Fibroblast of the aortic adventitia (primary cell): ENCODE results near the gene NCAPG. TPM values are rescaled to one million over a fixed set of nuclear protein-coding genes. Genes with fewer than 3 reads are reported as not detected.
A peak's percentile ranks its signal among the peaks of the same experiment; 100 is the strongest.

ENCODE experiments used
- DNase-seq: peaks from one replicate; pipeline ENCODE4 v3.0.0-alpha.2; 2010; ENCODE audit warnings: low read depth
- H3K4me3 ChIP-seq: 2 replicates; pipeline ENCODE4 v1.5.1; 2011; ENCODE audit warnings: low read depth, mild to moderate bottlenecking, control low read depth, low read length, moderate library complexity
- total RNA-seq: library from RNA; depleted of rRNA; stranded (reverse); fragments of >200 nt; gene quantifications from 2 replicates; pipeline ENCODE4 v1.2.3, GENCODE V29; 2012; ENCODE audit warnings: low replicate concordance
- TF ChIP-seq, protein P1 (sequence below): IDR thresholded peaks from 2 replicates; pipeline ENCODE4 v1.5.1; 2011; ENCODE audit warnings: mild to moderate bottlenecking, low read length, control low read depth, inconsistent platforms; ENCODE audit not compliant: insufficient read depth

Gene NCAPG, protein sequence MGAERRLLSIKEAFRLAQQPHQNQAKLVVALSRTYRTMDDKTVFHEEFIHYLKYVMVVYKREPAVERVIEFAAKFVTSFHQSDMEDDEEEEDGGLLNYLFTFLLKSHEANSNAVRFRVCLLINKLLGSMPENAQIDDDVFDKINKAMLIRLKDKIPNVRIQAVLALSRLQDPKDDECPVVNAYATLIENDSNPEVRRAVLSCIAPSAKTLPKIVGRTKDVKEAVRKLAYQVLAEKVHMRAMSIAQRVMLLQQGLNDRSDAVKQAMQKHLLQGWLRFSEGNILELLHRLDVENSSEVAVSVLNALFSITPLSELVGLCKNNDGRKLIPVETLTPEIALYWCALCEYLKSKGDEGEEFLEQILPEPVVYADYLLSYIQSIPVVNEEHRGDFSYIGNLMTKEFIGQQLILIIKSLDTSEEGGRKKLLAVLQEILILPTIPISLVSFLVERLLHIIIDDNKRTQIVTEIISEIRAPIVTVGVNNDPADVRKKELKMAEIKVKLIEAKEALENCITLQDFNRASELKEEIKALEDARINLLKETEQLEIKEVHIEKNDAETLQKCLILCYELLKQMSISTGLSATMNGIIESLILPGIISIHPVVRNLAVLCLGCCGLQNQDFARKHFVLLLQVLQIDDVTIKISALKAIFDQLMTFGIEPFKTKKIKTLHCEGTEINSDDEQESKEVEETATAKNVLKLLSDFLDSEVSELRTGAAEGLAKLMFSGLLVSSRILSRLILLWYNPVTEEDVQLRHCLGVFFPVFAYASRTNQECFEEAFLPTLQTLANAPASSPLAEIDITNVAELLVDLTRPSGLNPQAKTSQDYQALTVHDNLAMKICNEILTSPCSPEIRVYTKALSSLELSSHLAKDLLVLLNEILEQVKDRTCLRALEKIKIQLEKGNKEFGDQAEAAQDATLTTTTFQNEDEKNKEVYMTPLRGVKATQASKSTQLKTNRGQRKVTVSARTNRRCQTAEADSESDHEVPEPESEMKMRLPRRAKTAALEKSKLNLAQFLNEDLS
- 2.0 and 60.1 TPM in 2 replicates for total RNA-seq

DNA sequence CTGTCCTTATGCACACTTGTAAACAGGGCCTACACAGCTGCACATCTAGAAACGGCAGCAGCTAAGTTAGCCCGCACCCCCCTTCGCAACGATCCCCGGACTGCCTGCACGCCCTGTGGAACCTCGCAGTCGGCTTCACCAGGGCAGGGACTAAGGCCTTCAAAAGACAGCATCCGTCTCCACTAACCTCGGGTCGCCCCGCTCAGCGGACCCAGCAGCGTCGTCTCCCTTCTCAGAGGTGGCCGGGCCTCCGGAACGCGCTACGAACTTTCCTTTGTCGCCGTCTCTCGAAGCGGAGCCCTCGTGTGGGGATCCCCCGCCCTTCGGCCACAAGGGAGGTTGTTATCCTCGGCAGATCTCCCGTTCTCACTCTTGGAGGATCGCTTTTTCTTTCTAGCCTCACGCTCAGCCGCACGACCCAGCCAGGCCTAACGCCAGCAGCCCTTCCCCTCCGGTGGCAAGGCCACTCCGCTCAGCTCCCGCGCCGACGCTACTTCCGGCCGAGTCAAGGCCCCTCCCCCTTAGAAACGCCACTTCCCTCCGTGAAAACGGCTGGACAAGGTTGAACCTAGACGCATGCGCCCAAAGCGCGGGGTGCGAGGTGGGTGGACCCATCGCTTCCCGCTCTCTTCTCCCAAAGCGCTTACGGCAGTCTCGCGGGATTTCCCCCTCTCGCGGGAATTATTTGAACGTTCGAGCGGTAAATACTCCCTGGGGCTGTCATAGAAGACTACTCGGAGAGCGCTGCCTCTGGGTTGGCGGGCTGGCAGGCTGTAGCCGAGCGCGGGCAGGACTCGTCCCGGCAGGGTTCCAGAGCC is at the start of gene NCAPG, which contains the start of gene DCAF16:
NCAPG (plus strand) TSS at position 720 of the 818 bp plus-strand sequence. CDS start 99 bp downstream, outside the sequence.
DCAF16 (minus strand) TSS at position 498 of the 818 bp plus-strand sequence. CDS start 6,616 bp downstream, outside the sequence.
- TF ChIP-seq, protein P1, sequence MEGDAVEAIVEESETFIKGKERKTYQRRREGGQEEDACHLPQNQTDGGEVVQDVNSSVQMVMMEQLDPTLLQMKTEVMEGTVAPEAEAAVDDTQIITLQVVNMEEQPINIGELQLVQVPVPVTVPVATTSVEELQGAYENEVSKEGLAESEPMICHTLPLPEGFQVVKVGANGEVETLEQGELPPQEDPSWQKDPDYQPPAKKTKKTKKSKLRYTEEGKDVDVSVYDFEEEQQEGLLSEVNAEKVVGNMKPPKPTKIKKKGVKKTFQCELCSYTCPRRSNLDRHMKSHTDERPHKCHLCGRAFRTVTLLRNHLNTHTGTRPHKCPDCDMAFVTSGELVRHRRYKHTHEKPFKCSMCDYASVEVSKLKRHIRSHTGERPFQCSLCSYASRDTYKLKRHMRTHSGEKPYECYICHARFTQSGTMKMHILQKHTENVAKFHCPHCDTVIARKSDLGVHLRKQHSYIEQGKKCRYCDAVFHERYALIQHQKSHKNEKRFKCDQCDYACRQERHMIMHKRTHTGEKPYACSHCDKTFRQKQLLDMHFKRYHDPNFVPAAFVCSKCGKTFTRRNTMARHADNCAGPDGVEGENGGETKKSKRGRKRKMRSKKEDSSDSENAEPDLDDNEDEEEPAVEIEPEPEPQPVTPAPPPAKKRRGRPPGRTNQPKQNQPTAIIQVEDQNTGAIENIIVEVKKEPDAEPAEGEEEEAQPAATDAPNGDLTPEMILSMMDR, result no peak
- H3K4me3 ChIP-seq, result peak within 1 kb of the TSS; percentile 86
- DNase-seq, result peak; percentile 100

DNA sequence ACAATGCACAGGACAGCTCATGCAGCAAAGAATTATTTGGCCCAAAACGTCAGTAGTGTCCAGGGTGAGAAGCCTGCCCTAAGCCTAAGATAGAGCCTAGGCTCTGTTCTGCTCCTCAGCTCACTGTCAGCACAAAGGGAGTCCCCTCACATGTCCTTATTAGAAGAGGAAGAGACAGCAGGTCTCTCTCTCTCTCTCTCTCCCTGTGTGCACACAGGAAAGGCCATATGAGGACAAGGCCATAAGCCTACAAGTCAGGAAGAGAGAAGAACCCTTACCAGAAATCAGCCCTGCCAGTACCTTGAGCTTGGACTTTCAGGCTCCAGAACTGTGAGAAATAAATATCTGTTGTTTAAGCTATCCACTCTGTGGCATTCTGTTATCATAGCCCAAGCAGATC is 49.7 kb upstream of the NCAPG start:
- TF ChIP-seq, protein P1, result no peak
- H3K4me3 ChIP-seq, result no peak overlapping the region
- DNase-seq, result no peak

DNA sequence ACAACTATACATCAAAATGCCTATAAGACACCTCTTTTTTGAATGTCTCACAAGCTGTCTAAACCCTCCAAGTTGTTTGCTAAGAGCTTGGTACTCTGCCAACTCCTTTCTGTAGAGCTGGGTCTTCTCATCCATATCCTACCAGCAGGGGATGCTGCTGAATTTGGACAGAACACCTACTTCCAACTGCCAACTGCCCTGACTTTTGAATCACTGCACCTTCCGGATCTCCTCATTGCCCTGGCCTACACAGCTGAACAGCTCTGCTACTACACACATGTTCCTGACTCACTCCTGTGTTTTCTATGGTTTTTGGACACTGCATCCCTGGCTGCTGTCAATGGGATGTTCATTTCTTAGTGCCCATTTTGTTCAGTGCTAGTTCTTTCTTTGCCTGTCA is 48.1 kb upstream of the NCAPG start:
- peak; percentile 50 for DNase-seq
- H3K4me3 ChIP-seq, result no peak overlapping the region
- TF ChIP-seq, protein P1, result peak; percentile 27

DNA sequence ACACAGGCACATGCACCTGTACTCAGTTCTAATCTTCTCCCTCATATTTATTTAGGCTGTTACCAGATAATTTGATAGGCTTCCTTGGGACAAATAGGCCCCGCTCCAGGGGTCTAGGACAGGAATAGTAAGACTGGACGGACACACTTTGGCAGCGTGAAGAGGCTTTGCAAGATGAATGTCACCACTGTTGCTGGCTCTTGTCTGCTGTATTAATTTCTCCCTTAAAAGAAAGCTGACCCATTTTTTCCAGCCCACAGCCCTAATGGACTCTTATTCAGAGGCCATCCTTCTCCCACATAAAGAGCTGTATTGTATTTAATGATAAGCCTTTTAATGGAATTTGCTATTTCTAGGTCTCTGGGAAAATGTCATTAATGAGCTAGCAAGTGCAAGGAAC is 47.4 kb upstream of the NCAPG start:
- TF ChIP-seq, protein P1, result no peak
- no peak for DNase-seq
- H3K4me3 ChIP-seq, result no peak overlapping the region

DNA sequence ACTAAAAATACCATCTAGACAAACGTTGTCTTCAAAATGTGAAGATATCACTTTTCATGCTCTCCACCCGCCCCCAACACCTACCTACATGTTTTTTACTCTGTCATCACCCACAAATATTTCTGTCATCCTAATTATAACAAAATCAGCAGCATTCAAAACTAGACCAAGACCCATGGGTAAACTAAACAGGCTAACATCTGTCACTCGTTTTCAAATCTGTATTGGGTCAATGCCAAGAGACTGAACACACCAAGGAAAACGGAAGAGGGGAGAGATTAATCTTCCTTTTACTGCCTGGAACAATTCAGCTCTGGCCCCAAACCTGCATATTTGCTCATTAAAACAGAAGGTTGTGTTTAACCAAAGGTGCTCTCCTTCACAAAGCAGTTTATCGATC is 46.8 kb upstream of the NCAPG start:
- TF ChIP-seq, protein P1, result no peak
- no peak for DNase-seq
- no peak overlapping the region for H3K4me3 ChIP-seq
